Smooth muscle cell (in vitro differentiated cells): ENCODE results near the gene HOXA6. TPM values are rescaled to one million over a fixed set of nuclear protein-coding genes. Genes with fewer than 3 reads are reported as not detected.

Experiments
- DNase-seq: peaks from one replicate; lab custom pipeline; 2025; ENCODE audit not compliant: unreplicated experiment; lab: John Stamatoyannopoulos, UW
- H2AFZ ChIP-seq: fragments of 200-600 bp; sonication (generic); 2 replicates; pipeline ENCODE4 v1.6.0; 2016; ENCODE audit warnings: antibody characterized with exemption, low read depth, mild to moderate bottlenecking
- H3F3A ChIP-seq: fragments of 200-600 bp; sonication (generic); 2 replicates; pipeline ENCODE4 v1.6.0; 2017; ENCODE audit warnings: antibody characterized with exemption, low read depth
- H3K27ac ChIP-seq: fragments of 200-600 bp; sonication (generic); 2 replicates; pipeline ENCODE4 v1.5.1; 2016; ENCODE audit warnings: low read depth, mild to moderate bottlenecking
- H3K27me3 ChIP-seq: fragments of 200-600 bp; sonication (generic); 2 replicates; pipeline ENCODE4 v1.6.1; 2016; ENCODE audit warnings: low read depth, mild to moderate bottlenecking
- H3K36me3 ChIP-seq: fragments of 200-600 bp; sonication (generic); 2 replicates; pipeline ENCODE4 v1.5.1; 2016; ENCODE audit warnings: low read depth
- H3K4me1 ChIP-seq: fragments of 200-600 bp; sonication (generic); 2 replicates; pipeline ENCODE4 v1.5.1; 2016; ENCODE audit warnings: low read depth
- H3K4me2 ChIP-seq: fragments of 200-600 bp; sonication (generic); 2 replicates; pipeline ENCODE4 v1.6.0; 2016; ENCODE audit warnings: mild to moderate bottlenecking
- H3K4me3 ChIP-seq: fragments of 200-600 bp; sonication (generic); 2 replicates; pipeline ENCODE4 v1.5.1; 2016; ENCODE audit warnings: mild to moderate bottlenecking
- H3K79me2 ChIP-seq: fragments of 200-600 bp; sonication (generic); 2 replicates; pipeline ENCODE4 v1.6.0; 2016; ENCODE audit warnings: low read depth, mild to moderate bottlenecking
- H3K9ac ChIP-seq: fragments of 200-600 bp; sonication (generic); 2 replicates; pipeline ENCODE4 v1.6.0; 2016; ENCODE audit warnings: low read depth
- H3K9me3 ChIP-seq: fragments of 200-600 bp; sonication (generic); replicated peaks from 2 replicates; pipeline ENCODE4 v1.5.1; 2016; ENCODE audit warnings: low read depth
- H4K20me1 ChIP-seq: fragments of 200-600 bp; sonication (generic); 2 replicates; pipeline ENCODE4 v1.6.0; 2016; ENCODE audit warnings: low read depth
- CTCF ChIP-seq: fragments of 200-600 bp; sonication (generic); IDR thresholded peaks from 2 replicates; pipeline ENCODE4 v1.5.1; 2017; ENCODE audit warnings: borderline replicate concordance, mild to moderate bottlenecking, antibody characterized with exemption; ENCODE audit not compliant: insufficient read depth, poor library complexity, severe bottlenecking
- WGBS: methylation state at CpG from one replicate; pipeline ENCODE4 v1.1.7; 2016; ENCODE audit warnings: low lambda C conversion rate; 5-methylcytosine and 5-hydroxymethylcytosine counted together
- polyA plus RNA-seq: library from polyadenylated mRNA; unstranded; fragments of >200 nt; fragmentation: Nextera tagmentation; extraction: Ambion mirVana; gene quantifications from 2 replicates; pipeline ENCODE4 v1.2.1, GENCODE V29; 2016
- total RNA-seq: library from RNA; depleted of rRNA; stranded (reverse); fragments of >200 nt; gene quantifications from 2 replicates; pipeline ENCODE4 v1.2.3, GENCODE V29; 2014

The HOXA6 gene
- total and polyA plus RNA-seq, 2 experiments from 2014 or later, result 0.56 to 0.58 TPM

- H3K9ac ChIP-seq, result no peak overlapping the region
- H2AFZ ChIP-seq, result no peak overlapping the region
- H3F3A ChIP-seq, result no peaks in the 10 kb centered on the region
- no peak overlapping the region for H3K27ac ChIP-seq
- TF ChIP-seq CTCF, result no peak
- H3K27me3 ChIP-seq, result peaks cover 99% of the 10 kb centered on the region
- no peaks in the 10 kb centered on the region for H3K79me2 ChIP-seq
- no peaks in the 10 kb centered on the region for H4K20me1 ChIP-seq
- H3K9me3 ChIP-seq, result no peaks in the 10 kb centered on the region
- H3K4me3 ChIP-seq, result peak overlapping the region; percentile 43
- DNase-seq, result no peak
- peak overlapping the region; percentile 82 for H3K4me2 ChIP-seq
- no peaks in the 10 kb centered on the region for H3K4me1 ChIP-seq
- no peaks in the 10 kb centered on the region for H3K36me3 ChIP-seq
- 67% methylated on average over 13 of the region's 13 CpGs for WGBS
Observed at GRCh38 chr7:27149842-27150567, 2.4 kb upstream of the HOXA6 start.

GRCh38 chr7:27148756-27149641 is 1.4 kb upstream of the HOXA6 start:
- H3K4me3 ChIP-seq, result no peak overlapping the region
- H3K36me3 ChIP-seq, result no peaks in the 10 kb centered on the region
- H3K4me2 ChIP-seq, result peak overlapping the region; percentile 74
- WGBS, result 28% methylated on average over 30 of the region's 30 CpGs
- H2AFZ ChIP-seq, result no peak overlapping the region
- no peak overlapping the region for H3K9ac ChIP-seq
- no peak overlapping the region for H3K27ac ChIP-seq
- no peaks in the 10 kb centered on the region for H3K4me1 ChIP-seq
- no peaks in the 10 kb centered on the region for H4K20me1 ChIP-seq
- no peaks in the 10 kb centered on the region for H3F3A ChIP-seq
- no peak for TF ChIP-seq CTCF
- peaks cover 99% of the 10 kb centered on the region for H3K27me3 ChIP-seq
- H3K9me3 ChIP-seq, result no peaks in the 10 kb centered on the region
- no peak for DNase-seq
- H3K79me2 ChIP-seq, result no peaks in the 10 kb centered on the region

GRCh38 chr7:27148031-27148755 is 619 bp upstream of the HOXA6 start:
- H3F3A ChIP-seq, result no peaks in the 10 kb centered on the region
- H3K27me3 ChIP-seq, result peaks cover 99% of the 10 kb centered on the region
- no peak for DNase-seq
- peaks cover 4% of the 10 kb centered on the region for H3K4me1 ChIP-seq
- H3K9me3 ChIP-seq, result no peaks in the 10 kb centered on the region
- peak overlapping the region; percentile 74 for H3K4me2 ChIP-seq
- no peak overlapping the region for H3K9ac ChIP-seq
- H4K20me1 ChIP-seq, result no peaks in the 10 kb centered on the region
- peak overlapping the region; percentile 32 for H3K4me3 ChIP-seq
- 21% methylated on average over 28 of the region's 28 CpGs for WGBS
- H3K36me3 ChIP-seq, result no peaks in the 10 kb centered on the region
- no peak overlapping the region for H3K27ac ChIP-seq
- no peaks in the 10 kb centered on the region for H3K79me2 ChIP-seq
- TF ChIP-seq CTCF, result no peak
- H2AFZ ChIP-seq, result no peak overlapping the region
